NCI-H1417 (cell line): Measurements from ENCODE around the gene PNPLA3.
A peak's percentile ranks its signal among the peaks of the same experiment; 100 is the strongest.

Source experiments
- DNase-seq, 3 experiments: peaks; one replicate each; lab custom pipeline; 2025; lab: John Stamatoyannopoulos, UW

PNPLA3 gene

DNA sequence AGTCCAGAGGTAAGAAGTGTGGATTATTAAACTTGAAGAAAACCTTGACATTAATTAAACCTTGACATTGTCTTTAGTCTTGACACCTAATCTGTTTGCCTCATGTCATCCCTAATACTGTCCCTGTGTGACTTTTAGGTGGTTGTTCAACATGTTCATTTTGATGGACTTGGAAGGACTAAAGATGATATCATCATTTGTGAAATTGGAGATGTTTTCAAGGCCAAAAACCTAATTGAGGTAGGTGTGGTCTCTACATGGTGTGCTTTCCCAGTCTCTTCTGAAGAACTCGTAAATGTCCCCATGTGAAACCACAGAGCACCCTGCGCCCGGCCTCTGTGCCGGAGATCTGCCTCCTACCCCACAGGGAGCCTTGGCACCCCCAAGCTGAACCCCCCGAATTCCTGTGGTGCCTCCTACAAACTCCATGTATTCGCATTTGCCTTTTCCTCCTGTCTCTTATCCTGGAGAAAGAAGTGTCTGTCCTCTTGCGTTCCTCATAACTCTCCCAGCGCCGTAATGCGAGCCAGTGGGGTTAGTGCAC lies 40.8 kb downstream of the PNPLA3 start:
- DNase-seq, result no peak

DNA sequence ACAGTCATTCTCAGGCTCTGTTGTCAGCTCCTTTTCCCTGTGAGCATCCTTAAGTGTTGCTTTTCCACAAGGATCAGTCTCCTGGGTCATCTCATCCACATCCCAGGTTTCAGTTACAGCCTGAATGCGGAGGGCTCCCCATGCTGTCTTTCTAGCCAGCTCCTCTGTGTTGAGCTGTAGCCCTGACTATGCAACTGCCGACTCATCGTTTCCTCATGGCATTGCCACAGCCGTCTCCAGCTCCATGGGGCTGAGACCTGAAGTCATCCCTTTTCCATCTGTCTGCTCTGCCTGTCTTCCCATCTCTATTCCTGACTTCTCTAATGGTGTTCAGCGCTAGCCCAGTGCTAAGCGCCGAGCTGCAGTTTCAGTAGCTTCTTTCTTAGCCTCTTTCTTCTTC lies 43.5 kb downstream of the PNPLA3 start:
- DNase-seq, result no peak

DNA sequence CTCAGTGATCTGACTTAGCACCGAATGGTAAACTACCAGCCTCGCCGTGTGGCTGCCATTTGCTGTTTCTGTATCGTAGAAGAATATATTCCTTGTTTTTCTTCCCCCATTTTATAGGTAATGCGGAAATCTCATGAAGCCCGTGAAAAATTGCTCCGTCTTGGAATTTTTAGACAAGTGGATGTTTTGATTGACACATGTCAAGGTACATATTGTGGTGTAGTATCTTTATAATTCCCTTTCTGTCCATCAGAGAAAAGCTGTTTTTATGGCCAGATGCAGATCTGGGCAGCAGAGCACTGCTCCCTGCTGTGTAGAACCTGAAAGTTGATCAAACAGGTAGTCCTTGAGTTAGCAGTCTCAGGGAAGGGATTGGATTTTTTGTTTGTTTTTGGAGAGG lies 45.0 kb downstream of the PNPLA3 start:
- no peak for DNase-seq

DNA sequence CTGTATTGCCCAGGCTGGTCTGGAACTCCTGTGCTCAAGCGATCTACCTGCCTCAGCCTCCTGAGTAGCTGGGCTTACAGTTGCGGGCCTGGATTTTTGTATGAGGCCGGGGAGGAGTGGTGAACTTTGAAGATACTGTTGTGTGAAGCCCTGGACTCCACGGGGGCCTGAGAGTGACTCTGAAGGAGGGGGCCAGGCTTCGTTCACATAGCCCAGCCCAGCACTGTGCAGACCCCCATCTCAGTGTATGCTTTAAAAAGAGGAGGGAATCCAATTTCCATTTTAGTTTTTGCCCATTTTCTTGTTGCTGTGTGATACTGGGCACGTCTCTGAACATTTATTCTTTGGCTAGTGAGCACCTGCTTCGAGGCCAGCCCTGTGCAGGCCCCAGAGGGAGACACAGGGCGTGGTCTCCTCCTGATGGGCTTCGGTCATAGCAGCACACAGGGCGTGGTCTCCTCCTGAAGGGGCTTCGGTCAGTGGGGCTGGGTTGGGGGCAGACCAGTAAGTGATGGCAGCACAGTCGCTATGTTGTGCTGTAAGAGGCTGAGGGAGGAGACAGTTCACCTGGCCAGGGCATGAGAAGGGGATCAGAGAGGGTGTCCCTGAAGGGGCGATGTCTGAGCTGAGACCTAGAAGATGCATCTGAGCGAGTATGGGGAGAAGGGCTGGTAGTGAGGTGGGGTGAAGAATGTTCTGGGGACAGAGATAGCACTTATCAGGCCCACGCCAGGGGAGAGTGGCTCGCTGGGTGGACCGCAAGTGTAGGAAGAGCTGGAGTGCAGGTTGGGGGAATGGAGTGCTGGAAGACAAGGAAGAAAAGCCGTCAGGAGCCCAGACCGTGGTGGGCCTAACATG lies 45.6 kb downstream of the PNPLA3 start:
- no peak for DNase-seq

DNA sequence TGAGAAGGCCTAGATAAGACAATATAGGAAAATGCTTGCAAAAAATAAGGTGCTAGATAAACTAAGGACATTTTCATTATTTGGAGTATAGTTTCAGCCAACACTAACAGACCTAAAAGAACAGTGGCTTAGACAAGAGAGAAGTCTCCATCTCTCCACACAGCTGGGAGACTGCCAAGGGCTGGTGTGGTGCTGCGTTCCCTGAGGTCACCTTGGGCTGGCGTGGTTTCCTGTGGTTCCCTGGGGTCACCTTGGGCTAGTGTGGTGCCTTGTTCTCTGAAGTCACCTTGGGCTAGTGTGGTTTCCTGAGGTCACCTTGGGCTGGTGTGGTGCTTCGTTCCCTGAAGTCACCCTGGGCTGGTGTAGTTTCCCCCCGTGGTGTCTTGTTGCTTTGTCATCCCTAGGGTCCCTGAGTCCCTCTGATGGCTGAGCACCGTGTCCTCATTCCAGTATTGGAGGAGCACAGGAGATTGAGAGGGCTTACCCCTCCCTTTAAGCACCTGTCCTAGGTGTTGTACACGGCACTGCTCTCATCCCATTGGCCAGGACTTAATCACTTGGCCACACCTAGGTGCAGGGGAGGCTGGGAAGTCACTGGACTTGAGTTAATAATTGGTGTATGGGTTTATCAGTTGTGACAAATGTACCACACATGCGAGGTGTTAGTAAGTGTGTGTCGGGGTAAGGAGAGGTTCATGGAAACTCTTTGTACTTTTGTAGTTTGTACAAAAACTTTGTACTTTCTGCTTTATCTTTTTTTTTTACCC lies 46.6 kb downstream of the PNPLA3 start:
- DNase-seq, result no peak

DNA sequence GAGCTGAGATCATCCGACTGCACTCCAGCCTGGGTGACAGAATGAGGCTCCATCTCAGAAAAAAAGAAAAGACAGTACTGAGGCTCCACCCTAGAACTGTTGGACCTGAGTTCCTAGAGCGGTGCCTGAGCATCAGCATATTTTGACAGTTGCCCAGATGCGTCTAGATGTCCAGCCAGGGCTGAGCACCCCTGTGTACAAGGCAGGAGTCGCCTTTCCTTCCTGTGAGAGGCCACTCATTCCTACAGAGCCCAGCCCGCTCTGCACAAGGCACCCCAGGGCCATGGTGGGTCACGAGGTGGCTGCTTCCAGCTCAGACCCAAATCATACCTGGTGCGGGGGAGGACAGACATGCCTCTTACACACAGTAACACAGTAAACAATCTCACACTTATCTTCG lies 47.5 kb downstream of the PNPLA3 start:
- no peak for DNase-seq

DNA sequence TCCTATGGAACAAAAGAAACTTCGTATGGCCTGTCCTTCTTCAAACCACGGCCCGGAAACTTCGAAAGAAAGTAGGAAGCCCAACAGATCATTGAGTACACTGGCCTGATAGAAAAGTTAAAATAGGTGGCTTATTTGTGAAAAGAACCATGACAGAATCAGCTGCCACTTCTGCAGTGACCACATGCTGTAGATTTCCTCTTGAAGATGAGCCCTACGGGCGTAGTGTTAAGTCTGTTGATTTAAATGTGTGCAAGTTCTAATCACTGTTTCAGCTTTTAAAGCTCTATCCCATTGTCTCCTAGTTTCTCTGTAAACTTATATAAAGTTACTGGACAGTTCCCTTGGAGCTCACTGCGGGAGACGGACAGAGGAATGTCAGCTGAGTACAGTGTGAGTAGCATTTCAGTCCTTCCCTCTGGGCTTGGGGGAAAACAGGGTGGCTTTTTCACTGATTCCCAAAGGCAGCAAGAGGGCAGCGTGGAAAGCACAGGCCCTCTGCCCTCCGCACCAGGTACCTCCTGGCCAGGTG lies 49.4 kb downstream of the PNPLA3 start:
- DNase-seq, result no peak

DNA sequence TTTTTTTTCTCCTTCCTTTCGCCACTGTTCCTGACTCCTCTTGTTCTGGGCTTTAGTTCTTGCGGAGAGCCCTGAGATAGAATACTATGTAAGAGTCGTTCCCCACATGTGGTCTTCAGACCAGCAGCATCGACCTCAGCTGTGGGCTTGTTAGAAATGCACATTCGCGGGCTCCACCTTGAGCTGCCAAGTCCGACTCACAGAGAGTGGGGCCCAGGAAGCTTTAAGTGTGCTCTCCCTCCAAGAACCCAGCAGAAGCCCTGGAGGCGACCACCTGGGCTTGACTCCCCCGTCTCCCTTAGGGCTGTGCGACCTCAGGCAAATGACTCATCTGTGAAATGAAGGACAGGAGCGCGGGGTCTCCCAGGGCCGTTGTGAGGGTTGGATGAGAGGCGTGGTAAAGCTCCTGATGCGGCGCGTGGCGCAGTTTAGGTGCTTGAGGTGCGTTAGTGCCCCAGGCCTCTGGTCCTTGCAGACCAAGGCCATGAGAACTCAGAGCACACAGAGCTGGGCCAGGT lies 50.5 kb downstream of the PNPLA3 start:
- DNase-seq, result no peak

DNA sequence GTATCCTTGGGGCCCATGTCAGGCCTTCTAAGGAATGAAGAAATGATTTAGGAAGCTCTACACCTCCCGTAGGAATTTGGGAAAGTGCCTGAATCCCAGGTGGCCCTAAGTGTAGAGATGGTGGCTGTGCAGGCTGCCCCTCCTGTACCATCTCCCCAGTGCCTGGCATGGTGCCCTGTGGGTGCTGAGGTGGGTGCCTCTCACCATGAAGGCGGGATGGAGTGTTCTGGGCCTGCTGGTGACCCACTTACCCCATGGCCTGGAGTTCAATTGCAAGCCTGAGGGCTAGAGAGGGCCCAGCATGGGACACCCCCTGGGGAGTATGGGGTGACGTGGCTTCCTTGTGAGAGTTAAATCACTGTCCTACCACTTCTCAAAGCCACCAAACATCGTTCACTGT lies 51.4 kb downstream of the PNPLA3 start:
- no peak for DNase-seq

DNA sequence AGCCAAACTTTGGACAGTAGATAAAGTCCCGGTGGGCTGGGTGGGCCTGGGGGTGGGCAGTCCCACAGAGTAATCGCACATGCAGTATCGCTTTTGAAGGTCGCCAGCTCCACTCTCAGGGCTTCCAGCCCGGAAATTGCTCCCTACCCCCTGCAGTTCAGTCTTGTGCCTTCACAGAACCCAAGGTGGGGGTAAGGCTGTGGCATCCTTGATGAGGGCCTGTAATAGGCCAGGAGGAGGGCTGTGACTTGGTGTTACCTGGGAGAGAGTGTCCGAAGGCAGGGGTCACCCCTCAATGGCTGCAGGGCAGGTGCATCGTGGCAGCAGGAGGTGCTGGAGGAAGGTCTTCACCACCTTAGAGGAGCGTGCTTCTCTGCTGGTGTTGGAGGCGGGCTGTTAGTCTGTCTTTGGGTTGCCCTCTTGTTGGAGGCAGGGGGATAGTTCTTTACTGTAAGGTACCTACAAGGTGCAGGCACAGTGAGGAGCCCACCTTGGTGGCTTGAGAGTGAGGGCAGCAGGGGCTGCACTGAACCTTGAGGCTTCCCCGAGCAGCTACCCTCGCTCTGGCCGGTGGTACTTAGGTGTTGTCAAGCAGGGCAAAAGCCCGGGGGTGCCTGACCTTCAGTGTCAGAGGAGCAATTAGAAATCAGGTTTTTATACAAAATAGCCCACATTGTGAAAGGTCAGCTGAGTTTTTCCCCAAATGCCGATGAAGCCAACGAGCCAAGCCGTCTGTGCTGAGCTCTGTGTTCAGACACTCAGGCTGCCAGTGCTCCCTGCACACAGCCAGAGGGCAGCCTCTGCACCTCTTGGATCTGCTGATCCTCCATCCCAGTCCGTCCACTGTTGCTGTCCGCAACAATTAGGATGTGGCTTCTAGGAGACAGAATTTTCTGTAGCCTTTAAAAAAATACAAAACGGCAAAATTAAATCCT lies 53.5 kb downstream of the PNPLA3 start:
- no peak for DNase-seq

DNA sequence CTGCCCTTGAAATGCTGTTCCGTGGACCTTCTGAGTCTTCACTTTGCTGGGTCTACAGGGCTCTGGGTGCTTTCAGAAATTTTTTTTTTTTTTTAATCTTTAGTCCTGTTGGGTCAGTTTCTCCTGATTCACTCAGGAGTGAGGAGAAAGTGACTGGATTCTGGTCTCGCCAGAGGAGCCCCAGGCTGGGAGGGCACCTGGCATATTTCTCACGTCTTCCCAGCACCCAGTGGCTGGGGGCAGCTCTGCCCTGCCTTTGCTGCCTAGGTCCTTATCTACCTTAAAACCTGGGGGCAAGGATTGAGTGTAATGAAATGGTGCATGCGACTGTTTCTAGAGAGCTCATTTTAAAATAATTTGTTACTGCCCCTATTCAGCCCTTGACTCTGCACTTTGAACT lies 55.0 kb downstream of the PNPLA3 start:
- no peak for DNase-seq

DNA sequence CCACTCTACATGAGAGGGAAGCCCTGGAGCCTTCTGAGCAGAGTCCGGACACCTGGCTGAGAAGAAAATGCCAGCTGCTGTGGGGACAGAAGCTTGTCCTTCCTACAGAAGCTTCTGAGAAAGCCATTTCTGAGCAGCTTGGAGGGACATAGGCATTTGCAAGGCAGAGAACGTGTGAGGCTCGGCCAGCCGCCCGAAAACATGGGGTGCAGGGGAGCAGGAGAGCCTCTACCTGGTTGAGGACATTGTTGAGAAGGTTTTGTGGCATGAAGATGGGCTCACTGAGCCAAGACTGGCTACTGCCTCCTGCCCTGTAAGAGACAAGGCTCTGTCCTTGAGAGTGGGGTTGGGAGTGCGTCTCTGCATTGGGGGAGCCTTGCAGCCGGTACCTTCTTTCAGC lies 57.0 kb downstream of the PNPLA3 start:
- no peak for DNase-seq

DNA sequence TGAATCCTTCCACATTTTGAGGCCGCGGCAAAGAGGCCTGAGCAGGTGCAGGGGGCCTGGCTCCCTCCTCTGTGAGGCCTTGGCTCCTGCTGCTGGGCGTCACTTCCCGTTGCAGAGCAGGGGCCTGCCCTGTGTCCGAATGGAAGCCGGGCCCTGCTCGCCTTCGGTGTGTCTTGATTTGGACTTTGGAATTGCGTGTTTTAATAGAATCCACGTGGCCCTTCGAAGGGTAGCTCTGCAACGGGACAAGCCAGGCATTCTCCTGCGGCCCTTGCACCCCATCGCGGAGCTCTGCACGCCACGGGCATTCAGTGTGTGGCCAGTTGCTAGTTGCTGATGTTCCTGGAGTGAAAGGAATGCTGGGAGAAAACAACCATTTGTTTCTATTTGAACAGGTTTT lies 57.4 kb downstream of the PNPLA3 start:
- no peak for DNase-seq

DNA sequence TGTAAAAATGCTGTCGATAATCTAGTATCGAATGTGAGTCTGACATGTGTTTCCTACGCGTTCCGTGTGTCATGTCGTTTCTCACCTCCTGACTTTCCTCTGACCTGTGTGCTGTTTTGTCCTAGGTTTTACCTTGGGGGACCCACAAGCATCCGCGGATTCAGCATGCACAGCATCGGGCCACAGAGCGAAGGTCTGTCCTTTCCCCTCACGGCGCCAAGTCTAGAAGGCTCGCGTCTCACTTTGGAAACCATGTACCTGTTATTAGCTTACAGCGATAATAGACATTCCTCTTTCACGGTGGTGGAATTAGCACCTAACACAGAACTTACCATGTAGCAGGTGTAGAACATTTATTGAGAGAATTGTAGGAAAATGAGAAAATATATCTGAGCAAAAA lies 60.2 kb downstream of the PNPLA3 start:
- DNase-seq, result no peak

DNA sequence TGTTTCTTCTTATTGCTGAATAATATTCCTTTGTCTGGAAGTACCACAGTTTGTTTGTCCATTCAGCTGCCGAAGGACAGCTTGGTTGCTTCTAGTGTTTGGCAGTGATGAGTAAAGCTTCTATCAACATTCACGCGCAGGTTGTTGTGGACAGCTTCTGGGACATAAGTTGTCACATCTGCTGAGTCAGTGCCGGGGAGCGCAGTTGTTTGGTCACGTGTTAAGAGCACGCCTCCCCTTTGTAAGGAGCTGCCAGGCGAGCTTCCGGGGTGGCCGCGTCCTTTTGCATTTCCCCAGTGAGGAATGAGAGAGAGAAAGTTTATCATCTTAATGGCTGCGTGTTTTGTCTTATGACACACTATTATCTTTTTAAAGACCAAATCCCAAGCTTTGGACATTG lies 61.9 kb downstream of the PNPLA3 start:
- DNase-seq, result no peak

DNA sequence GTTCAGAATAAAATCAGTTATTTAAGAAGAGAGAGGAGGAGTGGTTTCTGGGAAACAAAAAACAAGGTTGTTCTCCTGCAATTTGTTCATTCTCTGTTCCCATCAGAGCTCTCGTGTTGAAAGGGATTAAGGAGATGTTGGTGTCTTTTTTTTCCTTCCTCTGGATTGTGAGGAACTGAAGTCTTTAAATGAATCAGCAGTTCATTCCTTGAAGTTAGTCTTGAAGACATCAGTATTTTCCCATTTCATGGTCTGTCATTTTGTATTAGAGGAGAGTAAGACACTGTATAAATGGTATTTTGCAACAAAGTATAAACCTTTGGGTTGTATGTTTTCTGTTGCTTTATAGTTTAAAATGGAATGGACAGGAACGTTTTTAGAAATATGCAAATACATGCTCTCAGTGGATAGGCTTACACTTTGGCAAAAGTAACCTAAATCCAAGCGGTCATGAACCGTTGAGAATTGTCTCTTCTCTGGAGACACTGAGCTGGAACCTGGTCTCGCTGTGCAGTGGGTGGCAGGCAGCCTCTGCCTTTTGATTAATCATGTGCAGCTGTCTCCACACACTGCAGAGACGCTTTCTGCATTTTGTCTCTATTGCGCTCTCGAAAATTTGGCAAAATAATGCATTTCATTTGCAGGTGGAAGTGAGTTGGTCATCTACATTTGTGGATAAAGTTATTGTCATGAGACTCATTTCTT lies 64.7 kb downstream of the PNPLA3 start:
- no peak for DNase-seq

DNA sequence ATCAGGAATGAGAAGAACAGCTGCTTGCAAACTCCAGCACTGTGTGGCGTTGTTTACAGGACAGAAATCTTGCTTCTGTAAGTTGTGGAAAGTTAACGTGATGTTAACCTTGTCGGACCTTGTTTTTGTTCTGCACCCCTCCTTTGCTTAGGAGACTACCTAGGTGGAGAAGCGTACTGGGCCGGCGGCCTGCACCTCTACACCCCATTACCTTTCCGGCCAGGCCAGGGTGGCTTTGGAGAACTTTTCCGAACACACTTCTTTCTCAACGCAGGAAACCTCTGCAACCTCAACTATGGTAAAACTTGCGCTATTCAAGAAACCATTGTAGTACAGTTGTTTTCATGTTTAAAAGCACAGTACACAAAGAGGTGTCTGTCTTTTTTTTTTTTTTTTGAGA lies 65.4 kb downstream of the PNPLA3 start:
- no peak for DNase-seq

DNA sequence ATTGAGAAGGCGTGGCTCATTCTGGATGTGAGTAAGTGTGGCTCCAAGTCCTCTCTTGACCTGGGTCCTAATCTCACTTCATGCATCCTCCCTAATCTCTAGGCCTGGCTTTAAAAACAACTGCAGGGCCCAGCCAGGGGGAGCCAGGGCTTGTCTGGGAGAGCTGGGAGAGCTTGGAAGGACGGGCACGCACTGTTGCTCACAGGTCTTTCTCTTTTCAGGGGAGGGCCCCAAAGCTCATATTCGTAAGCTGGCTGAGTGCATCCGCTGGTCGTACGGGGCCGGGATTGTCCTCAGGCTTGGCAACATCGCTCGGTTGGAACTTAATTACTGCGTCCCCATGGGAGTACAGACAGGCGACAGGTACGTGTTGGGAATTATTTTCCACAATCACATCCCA lies 66.4 kb downstream of the PNPLA3 start:
- DNase-seq, result peak in 2 of 3 experiments; percentile 67 to 85

DNA sequence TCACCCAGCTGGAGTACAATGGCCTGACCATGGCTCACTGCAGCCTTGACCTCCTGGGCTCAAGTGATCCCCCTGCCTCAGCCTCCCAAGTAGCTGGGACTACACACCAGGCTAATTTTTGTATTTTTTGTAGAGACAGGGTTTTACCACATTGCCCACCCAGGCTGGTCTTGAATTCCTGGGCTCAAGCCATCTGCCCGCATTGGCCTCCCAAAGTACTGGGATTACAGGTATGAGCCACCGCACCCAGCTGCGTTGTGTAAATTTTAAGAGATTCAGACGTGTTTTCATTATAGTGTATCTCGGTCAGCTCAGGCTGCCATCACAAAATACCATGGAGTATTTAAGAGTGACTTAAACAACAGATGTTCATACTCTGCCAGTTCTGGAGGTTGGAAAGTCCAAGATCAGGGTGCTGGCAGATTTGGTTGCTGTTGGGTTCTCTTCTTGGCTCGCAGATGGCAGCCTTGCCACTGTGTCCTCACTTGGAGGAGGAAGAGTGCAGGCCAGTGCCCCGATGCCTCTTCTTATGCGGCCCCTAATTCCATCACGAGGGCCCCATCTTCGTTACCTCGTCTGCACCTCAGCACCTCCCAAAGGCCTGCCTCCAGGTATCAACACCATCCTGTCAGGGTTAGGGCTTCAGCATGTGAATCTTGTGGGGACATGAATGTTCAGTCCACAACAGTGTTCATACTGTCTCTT lies 67.9 kb downstream of the PNPLA3 start:
- no peak for DNase-seq

DNA sequence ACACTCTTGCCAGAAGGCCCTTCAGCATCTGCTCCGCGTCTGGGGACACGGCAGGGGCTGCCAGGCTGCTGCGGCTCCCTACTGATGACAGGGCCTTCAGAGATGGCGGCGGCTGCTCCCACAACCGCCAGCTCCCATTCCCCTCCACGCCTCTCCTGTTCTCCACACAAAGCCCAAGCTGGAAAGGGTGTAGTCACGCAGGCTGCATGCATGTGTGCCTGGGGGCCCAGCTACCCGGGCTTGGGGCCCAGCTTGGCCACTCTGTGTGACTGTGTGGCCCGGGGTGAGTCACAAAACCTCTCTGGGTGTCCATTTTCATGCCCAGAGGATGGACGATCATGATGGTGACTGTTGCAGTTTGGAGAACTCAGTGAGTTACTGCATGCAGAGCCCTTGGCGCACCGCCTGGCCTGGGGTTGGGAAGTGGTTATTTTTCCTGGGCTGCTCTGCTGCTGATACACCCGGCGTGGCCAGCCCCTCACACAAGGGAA lies 68.8 kb downstream of the PNPLA3 start:
- no peak for DNase-seq
